Hippocampal formation (tissue), 2 donors: ENCODE results near the gene CPED1.
"Not testable (repeated sequence)": the region's sequence is repeated elsewhere in the genome, so short reads cannot be mapped to it uniquely, and the experiment has no call there.

Experiments used
- DNase-seq, 2 donors: peaks; one replicate each; lab custom pipeline; 2025; lab: John Stamatoyannopoulos, UW

Gene CPED1

GRCh38 chr7:120996333-120996987, 7.9 kb downstream of the CPED1 start:
- peak; percentile 8 to 51 for DNase-seq

DNA sequence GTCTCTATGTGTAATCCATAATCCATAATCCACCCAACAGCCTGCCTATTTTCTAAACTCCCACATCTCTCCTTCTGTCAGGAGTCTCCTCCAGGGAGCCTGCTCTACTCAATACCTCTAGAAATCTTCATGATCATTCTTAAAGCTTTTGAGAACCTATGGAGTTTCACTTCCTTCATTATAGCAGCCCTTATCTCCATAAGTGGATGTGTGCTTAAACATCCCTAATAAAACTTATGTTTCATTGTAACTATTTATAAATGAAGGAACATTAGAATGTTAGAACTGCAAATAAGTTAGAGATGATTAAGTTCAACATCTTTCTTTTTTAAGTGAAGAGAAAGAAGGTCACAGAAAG, 8.5 kb downstream of the CPED1 start:
- DNase-seq: no peak

- DNase-seq: no peak
Measured at GRCh38 chr7:120997882-120998474, 9.5 kb downstream of the CPED1 start.

DNA sequence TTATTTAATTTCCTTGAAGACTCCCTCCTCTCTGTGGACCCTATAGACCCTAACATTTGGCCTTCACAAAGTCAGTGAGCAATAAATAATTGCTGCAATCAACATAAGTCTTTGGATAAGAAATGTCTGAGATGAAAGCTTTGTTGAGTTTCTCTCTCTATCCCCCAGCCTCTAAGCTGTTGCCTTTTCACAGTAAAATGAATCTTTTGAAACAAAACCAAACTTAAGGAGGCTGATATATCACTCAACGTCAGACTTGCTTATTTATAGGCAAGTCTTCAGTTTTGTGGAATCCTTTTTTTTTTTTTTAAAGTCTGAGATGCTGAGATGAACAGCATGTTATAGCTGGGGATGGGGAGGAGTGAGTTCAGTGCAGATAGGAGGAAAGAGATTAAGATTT, 10.0 kb downstream of the CPED1 start:
- no peak for DNase-seq

DNA sequence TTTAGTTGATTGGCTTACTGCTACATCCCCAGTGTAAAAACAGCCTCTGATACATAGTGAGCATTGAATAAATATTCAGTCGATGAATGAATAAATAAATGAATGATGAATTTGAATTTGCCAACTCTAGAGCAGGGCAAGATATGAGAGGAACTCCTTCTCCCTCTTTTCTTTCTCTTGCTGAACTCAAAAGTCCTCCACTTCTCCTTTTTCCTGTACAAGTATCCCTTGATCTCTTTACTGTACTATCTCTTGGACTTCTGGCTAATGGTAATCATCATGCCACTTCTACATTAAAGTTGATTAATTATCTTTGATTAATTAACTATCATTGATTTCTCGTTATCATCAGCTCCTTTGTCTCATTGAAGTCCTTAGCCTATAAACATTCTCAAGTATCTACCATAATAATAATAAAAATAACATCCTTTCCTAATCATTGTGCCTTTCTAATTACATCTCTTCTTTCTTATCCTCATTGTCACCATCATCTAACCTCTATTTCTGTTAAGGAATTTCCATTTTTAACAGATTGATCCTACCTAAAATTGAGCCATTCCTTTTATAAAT, 10.6 kb downstream of the CPED1 start:
- no peak for DNase-seq

DNA sequence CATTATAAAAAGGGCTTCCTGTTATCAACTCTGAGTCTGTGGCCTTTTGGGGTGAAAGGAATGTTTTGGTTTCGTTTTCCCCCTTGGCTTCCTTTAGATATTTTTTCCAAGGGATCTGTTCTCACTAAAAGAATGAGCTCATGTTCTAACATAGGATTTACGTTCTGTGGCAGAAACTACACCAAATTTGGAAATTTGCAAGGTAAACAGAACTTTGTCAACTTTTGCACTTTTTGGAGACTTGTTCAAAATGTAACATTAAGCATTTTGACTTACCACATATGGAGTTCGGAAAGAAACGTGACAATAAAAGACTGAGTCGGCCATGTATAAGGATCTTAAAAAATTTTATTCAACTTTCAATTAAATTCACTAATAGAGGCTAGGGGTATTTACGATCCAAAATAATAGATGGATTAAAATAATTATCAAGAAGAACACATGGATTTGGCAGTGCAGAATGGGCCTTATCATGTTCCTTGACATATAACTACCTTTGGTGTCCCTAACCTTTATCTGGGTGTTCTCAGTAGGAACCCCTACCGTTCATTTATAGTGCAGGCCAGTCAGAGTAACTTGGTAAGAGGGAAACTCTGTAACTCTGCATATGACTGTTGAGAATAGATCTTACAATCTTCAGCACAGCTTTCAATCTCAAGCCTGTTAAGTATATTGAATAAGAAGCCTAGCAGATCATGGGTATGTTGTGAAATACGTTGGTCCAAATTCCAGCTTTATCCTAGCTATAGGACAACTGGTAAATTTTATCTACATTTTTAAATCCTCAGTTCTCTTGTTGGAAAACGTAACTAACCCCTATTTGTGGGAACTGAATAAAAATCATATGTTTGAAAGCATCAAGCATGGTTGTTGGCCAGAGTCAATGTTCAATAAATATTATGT, 11.8 kb downstream of the CPED1 start:
- DNase-seq: no peak

- DNase-seq: no peak
Measured at GRCh38 chr7:121001234-121001906, 12.9 kb downstream of the CPED1 start.

- DNase-seq: no peak
Measured at GRCh38 chr7:121002048-121002756, 13.7 kb downstream of the CPED1 start.

DNA sequence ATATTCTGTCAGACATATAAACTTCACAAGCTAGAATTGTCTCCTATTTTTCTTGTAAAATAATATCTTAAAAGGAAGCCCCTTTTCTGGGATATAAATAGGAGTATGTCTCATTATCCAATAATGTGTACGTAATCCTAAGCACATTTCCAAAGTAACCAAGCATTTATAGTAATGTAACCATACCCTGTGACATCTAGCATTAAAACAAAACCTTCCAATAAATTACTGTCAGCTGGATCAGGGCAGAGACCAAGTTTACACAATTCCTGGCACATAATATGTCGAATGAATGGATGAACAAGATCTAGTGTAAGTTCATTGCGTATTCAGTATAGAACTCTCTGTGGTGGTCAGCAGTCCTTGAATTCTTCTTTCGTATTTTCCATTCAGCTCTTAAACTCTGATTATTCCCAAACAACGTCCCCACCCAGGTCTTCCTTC, 14.3 kb downstream of the CPED1 start:
- no peak for DNase-seq

GRCh38 chr7:121003986-121004685, 15.6 kb downstream of the CPED1 start:
- no peak for DNase-seq

DNA sequence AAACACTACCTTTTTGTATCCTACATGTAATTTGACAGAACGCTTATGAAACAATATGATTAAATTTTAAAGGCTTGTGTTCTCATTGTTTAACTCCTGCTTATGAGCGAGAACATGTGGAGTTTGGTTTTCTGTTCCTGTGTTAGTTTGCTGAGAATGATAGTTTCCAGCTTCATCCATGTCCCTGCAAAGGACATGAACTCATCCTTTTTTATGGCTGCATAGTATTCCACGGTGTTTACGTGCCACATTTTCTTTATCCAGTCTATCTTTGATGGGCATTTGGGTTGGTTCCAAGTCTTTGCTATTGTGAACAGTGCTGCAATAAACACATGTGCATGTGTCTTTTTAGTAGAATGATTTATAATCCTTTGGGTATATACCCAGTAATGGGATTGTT, 16.5 kb downstream of the CPED1 start:
- not testable (repeated sequence) for DNase-seq

DNA sequence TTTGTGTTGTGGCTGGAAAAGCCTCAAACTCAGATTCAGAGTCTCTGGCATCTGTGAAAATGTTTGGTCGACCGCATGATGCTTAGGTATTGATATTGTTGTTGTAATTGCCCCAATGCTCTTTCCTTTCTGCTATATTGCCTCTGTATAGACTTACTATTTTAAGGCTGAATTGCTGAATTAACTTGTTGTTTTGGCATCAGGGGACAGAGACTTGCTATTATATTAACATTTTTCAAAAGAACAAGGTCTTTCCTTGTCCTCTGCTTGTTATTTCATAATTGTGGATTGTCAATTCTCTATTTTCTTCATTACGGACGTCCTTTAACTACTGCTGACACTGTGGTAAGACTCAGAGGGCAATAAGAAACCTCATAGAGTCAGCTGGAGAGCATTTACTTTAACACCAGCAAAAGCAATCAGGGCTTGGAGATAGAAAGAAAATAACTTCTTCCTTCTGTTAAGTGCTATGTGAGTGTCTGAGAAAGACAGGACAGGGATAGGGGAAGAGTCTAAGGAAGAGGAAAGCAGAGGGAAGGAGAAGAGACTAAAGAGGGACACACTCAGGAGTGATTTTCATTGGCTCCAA, 17.6 kb downstream of the CPED1 start:
- no peak for DNase-seq

DNA sequence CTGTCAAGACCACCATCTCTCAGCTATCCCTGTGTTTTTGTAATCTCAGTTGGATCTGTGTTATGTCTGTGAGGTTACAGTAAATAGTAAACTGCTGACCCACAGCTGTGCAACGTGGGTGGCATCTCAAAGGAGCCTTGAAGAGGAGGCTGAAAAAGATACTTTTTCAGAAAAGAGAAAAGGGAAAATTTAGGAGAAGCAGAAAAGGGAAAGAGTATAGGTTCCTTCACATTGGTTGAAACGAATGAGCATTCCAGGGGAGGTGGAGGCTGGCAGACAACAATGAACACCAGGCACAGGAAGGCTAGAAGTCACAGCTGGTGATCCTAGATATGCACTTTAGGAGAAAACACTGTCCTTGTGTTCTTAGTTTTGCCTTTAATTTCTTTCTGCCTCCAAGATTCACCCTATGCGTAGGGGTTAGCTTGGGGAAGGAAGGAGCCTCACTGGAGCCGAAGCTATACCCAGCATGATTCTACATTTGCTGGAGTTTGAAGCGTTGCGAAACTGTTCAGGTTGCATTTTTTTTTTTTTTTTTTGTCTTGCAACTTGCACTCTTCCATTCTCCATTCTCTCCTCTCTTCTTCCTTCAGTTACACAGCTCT, 18.3 kb downstream of the CPED1 start:
- no peak for DNase-seq

- no peak for DNase-seq
Measured at GRCh38 chr7:121008816-121009215, 20.3 kb downstream of the CPED1 start.

GRCh38 chr7:121011401-121011800, 22.9 kb downstream of the CPED1 start:
- no peak for DNase-seq

GRCh38 chr7:121012170-121012874, 23.8 kb downstream of the CPED1 start:
- no peak for DNase-seq

- no peak for DNase-seq
Measured at GRCh38 chr7:121012919-121013318, 24.4 kb downstream of the CPED1 start.

- DNase-seq: no peak
Measured at GRCh38 chr7:121015560-121015959, 27.0 kb downstream of the CPED1 start.

GRCh38 chr7:121016966-121017365, 28.5 kb downstream of the CPED1 start:
- no peak for DNase-seq
